ENCODE measurements around the gene ACBD4.

DNA sequence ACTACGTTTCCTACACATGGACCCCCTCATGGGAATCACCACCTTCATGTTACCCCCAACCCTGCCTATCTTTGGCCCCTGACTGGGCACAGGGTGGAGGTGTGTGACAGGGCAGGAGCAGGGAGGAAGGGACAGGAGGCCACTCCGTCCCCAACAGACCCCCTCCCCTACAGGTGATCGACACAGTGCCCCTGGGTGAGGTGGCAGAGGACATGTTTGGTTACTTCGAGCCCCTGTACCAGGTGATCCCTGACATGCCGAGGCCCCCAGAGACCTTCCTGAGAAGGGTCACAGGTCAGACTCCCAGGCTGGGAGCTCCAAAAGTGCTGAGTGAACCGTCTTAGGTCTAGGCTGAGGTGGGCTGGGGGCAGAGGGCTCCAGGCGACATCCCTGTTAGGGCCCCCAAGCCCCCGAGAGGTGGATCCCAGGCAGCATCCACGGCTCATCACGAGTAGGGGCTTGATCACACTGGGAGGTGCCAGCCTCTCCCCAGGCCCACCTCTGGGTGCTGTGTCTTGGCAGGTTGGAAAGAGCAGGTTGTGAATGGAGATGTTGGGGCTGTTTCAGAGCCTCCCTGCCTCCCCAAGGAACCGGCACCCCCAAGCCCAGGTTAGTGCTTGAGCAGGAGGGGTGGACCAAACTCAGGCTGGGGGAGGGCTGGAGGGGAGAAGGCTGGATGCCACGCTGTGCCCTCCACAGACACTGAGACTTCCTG, 1.5 kb downstream of the ACBD4 start:
- TF ChIP-seq POLR2A (IDR thresholded peaks at IDR 0.05; ENCODE audit: low read length) (no peak), GATA1 (IDR thresholded peaks at IDR 0.05; ENCODE audit: low read depth, low read length) (no peak)

Data from erythroblast (primary cell).